RWPE1 (cell line): ENCODE results near the gene SLC44A2.
"Not testable (repeated sequence)": the region's sequence is repeated elsewhere in the genome, so short reads cannot be mapped to it uniquely, and the experiment has no call there.

ENCODE experiments used
- CTCF ChIA-PET: fragments of 350-600 bp; sonication (Branson Sonifier 250); formaldehyde crosslinking; extraction: SDS; loops from one replicate; lab custom pipeline; 2021; lab: Yijun Ruan, JAX
- POLR2A ChIA-PET: fragments of 400-600 bp; formaldehyde crosslinking; extraction: SDS; loops from one replicate; lab custom pipeline; 2020; ENCODE audit warnings: antibody characterized with exemption; ENCODE audit not compliant: low non-redundant PET; lab: Yijun Ruan, JAX
- DNase-seq: peaks from one replicate; pipeline ENCODE4 v3.0.0; 2012; ENCODE audit warnings: low spot score
- H3K27ac ChIP-seq: fragments of 450-650 bp; 2 replicates; pipeline ENCODE4 v1.5.1; 2017
- CTCF ChIP-seq: fragments of 450-650 bp; conservative IDR thresholded peaks from 2 replicates; pipeline ENCODE4 v1.5.1; 2017; ENCODE audit warnings: low read depth, mild to moderate bottlenecking

SLC44A2 gene

GRCh38 chr19:10662384-10663251, 37.3 kb downstream of the SLC44A2 start:
- peak overlapping the region; percentile 31; the same call in 1 of the 2 replicates for H3K27ac ChIP-seq
- DNase-seq, result no peak
- POLR2A ChIA-PET, result no interaction called here
- no peak for TF ChIP-seq CTCF
- CTCF ChIA-PET, result no interaction called here

- H3K27ac ChIP-seq, result peak overlapping the region; percentile 31; the same call in 1 of the 2 replicates
- CTCF ChIA-PET, result not testable (repeated sequence)
These were observed 37.9 kb downstream of the SLC44A2 start for GRCh38 chr19:10663252-10663563.

GRCh38 chr19:10667867-10668266, 42.5 kb downstream of the SLC44A2 start:
- CTCF ChIA-PET, result no interaction called here
- POLR2A ChIA-PET, result no interaction called here
- no peak for DNase-seq
- TF ChIP-seq CTCF, result no peak
- peak overlapping the region; percentile 38 for H3K27ac ChIP-seq

More at GRCh38 chr19:10663252-10663563, 37.9 kb downstream of the SLC44A2 start:
- DNase-seq, POLR2A ChIA-PET: not testable (repeated sequence)

GRCh38 chr19:10669246-10669645, 43.9 kb downstream of the SLC44A2 start:
- POLR2A ChIA-PET, result no interaction called here
- no peak for DNase-seq
- CTCF ChIA-PET, result interaction anchor here (0.7 to 1.0 kb wide), 2 partner anchors 17 to 88 kb away, joined by 3 read pairs; no protein-coding TSS in a partner anchor
- no peak for TF ChIP-seq CTCF
- peak overlapping the region; percentile 38 for H3K27ac ChIP-seq

- DNase-seq, result no peak
- TF ChIP-seq CTCF, result no peak
- POLR2A ChIA-PET, result no interaction called here
- CTCF ChIA-PET, result interaction anchor here (0.6 to 1.0 kb wide), 2 partner anchors 89 to 179 kb away, joined by 3 to 5 read pairs; no protein-coding TSS in a partner anchor
- H3K27ac ChIP-seq, result no peak overlapping the region
These were observed 44.8 kb downstream of the SLC44A2 start for GRCh38 chr19:10670182-10670581.

GRCh38 chr19:10670876-10671804, 45.8 kb downstream of the SLC44A2 start:
- no peak for DNase-seq
- ChIA-PET CTCF (interaction anchor here (0.6 to 0.7 kb wide), 2 partner anchors 30 to 179 kb away, joined by 3 to 5 read pairs; no protein-coding TSS in a partner anchor), POLR2A (no interaction called here)
- TF ChIP-seq CTCF, result no peak
- peak overlapping the region; percentile 31 for H3K27ac ChIP-seq

GRCh38 chr19:10671922-10672321, 46.6 kb downstream of the SLC44A2 start:
- H3K27ac ChIP-seq, result peak overlapping the region; percentile 31
- CTCF ChIA-PET, result interaction anchor here (0.6 kb wide), 1 partner anchor 95 kb away, joined by 3 read pairs; no protein-coding TSS in a partner anchor
- DNase-seq, POLR2A ChIA-PET: not testable (repeated sequence)

GRCh38 chr19:10675214-10675613, 49.9 kb downstream of the SLC44A2 start:
- DNase-seq, CTCF ChIA-PET, POLR2A ChIA-PET, H3K27ac ChIP-seq: not testable (repeated sequence)
